Measurements from ENCODE around the gene FBL.
A peak's percentile ranks its signal among the peaks of the same experiment; 100 is the strongest.
"Not testable (repeated sequence)": the region's sequence is repeated elsewhere in the genome, so short reads cannot be mapped to it uniquely, and the experiment has no call there.

The FBL gene

GRCh38 chr19:39824143-39825092 lies 21.8 kb downstream of the FBL start:
- peak; percentile 80 to 85 for DNase-seq (ENCODE audit: low read depth in 2 of 2)

GRCh38 chr19:39823686-39824085 lies 22.5 kb downstream of the FBL start:
- DNase-seq (ENCODE audit: low read depth in 2 of 2) = no peak

DNA sequence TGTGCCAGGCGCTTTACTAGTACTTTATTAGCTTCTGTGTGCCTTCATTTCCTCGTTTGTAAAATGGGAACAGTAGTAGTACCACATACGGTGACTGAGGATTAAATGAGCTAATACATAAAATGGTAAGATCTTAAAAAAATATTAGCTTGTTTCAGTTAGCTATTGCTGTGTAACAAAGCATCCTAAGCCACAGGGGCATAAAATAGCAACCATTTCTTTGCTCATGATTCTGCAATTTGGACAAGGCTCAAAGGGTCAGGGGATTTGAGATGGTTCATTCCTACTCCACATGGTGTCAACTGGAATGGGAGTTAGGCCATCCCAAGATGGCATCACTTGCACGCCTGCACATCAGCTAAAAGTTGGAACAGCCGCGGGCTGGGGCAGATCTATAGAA lies 25.5 kb downstream of the FBL start:
- DNase-seq (ENCODE audit: low read depth in 2 of 2) = no peak

- no peak for DNase-seq (ENCODE audit: low read depth in 2 of 2)
Measured at GRCh38 chr19:39819786-39820185, 26.4 kb downstream of the FBL start.

DNA sequence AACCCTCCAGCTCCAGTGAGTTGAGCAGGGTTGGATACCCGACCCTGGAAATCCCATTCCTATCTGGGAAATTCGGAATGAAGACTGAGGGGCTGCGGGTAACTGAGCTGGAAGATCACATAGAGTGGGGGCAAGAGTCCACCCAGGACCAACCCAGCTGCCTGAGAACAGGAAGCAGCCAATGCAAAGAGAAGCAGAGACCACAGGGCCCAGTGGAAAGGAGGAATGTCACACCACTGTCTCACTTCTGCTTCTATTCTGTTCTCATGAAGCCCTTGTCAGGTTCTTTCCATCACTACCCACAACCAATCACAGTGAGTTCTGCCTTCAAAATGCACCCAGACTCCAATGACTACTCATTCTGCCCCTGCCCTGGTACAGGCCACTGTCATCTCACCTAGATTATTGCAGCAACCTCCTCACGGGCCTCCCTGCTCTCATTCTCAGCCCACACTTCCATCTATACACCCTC lies 27.5 kb downstream of the FBL start:
- no peak for DNase-seq (ENCODE audit: low read depth in 2 of 2)

DNA sequence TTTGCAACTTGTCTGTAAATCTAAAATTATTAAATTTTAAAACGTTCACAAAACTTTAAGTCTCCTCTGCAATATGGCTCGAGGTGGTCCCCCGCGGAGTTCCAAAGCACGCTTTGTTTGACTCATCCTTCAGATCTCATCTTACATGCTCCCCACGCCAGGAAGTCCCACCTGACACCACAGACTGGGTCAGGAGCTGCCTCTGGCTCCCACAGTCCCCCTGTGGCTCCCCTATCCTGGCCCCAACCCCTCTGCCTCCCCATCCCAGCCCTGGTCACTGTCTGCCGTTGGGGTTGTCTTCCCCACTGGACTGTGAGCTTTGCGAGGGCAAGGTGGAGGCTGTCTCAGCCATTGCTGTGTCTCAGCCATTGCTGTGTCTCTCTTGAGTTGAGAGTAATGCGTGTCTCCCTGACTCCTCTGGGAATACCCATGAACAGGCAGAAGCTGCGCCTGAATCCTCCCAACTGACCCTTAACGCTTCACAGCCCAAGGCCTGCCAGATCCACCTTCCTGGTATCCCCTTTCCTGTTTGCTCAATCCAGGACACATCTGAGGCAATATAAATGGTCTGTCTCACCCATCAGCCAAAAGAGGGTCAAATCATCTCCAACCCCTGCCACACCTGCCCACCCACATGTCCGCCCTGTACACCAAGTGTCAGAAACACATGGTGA lies 28.2 kb downstream of the FBL start:
- DNase-seq (ENCODE audit: low read depth in 2 of 2) = no peak

- no peak for DNase-seq (ENCODE audit: low read depth in 2 of 2)
Measured at GRCh38 chr19:39816287-39817048, 29.7 kb downstream of the FBL start.

- no peak for DNase-seq (ENCODE audit: low read depth in 2 of 2)
Measured at GRCh38 chr19:39814595-39814994, 31.6 kb downstream of the FBL start.

DNA sequence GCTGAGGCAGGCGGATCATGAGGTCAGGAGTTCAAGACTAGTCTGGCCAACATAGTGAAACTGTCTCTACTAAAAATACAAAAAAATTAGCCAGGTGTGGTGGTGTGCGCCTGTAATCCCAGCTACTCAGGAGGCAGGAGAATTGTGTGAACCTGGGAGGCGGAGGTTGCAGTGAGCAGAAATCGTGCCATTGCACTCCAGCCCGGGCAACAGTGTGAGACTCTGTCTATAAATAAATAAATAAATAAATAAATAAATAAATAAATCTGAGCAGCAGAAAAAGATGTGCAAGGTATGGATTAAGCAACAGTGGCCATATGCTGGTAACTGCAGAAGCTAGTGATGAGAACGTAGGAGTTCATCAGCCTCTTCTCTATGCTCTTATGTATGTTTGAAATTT lies 32.1 kb downstream of the FBL start:
- DNase-seq (ENCODE audit: low read depth in 2 of 2) = not testable (repeated sequence)

- no peak for DNase-seq (ENCODE audit: low read depth in 2 of 2)
Measured at GRCh38 chr19:39813264-39813993, 32.8 kb downstream of the FBL start.

DNA sequence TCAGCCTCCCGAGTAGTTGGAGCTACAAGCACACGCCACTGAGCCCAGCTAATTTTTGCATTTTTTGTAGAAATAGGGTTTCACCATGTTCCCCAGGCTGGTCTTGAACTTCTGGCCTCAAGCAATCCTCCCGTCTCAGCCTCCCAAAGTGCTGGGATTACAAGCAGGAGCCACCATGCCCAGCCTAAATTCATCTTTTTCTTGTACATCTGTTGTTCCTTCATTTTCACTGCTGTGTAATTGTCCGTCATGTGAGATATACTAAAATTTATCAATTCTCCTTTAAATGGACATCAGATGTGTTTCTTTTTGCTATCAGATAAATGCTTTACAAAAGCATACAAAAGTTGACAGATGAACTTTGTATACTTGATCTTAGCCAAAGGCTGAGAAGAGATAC lies 35.1 kb downstream of the FBL start:
- DNase-seq (ENCODE audit: low read depth in 2 of 2) = no peak

- no peak for DNase-seq (ENCODE audit: low read depth in 2 of 2)
Measured at GRCh38 chr19:39810424-39810823, 35.8 kb downstream of the FBL start.

DNA sequence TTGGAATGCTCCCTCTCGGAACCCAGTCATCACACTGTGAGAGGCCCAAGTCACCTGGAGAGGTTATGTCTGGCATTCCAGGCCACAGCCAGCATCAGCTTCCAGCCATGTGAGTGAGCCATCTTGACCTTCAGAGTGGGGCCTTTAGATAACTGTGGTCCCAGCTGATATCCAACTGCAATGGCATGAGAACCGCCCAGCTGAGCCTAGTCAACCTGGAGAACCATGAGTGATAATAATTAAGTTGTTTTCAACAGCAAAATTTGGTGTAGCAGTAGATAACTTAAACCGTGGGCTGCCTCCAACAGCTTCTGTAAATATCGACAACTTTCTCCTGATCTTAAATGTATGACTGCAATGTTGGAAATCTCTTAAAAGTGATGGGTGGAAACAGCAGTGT lies 36.8 kb downstream of the FBL start:
- DNase-seq (ENCODE audit: low read depth in 2 of 2) = no peak

DNA sequence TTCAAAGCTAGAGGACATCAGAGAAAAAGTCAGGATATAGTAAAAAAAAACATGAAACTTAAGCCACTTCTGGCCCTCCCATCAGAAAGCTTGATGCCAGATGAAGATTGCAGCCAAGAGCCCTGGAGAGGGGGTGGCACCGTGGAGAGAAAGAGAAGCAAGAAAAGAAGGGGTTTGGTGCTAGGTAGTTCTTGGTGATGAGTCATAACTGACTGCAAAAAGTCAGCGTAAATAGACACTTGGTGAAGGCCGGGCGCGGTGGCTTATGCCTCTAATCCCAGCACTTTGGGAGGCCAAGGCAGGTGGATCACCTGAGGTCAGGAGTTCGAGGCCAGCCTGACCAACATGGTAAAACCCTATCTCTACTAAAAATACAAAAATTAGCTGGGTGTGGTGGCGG lies 37.5 kb downstream of the FBL start:
- DNase-seq (ENCODE audit: low read depth in 2 of 2) = not testable (repeated sequence)

GRCh38 chr19:39807846-39808364 lies 38.3 kb downstream of the FBL start:
- no peak for DNase-seq (ENCODE audit: low read depth in 2 of 2)

DNA sequence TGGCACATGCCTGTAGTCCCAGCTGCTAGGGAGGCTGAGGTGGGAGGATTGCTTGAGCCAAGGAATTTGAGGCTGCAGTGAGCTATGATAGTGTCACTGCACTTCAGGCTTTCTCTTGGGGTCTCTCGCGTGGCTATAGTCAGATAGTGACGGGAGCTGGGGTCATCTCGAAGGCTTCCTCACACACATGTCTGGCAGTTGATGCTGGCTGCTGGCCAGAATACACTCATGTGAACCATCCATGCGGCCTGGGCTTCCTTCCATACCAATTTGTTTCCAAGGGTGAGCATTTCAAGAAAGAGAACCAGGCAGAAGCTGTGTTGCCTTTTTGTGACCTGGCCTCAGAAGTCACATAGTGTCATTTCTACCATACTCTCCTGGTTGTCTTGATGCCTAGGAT lies 41.1 kb downstream of the FBL start:
- DNase-seq (ENCODE audit: low read depth in 2 of 2) = no peak

DNA sequence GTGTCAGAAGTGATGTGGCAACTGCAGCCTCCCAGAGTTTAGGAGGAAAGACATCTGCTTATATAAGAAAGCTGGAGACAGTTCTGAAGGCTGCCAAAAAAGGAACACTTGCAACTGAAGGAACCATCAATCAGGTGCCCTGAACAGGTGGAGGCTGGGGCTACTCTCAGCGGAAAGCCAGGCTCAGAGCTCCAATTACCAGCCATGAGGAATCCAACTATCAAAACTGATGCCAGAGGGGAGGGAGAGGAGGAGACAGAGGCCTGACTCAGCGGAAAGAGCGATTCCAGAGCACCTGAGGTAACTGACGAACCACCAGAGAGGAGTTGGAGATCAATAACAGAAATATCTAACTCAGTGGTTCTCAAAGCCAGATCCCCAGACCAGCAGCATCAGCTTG lies 43.2 kb downstream of the FBL start:
- no peak for DNase-seq (ENCODE audit: low read depth in 2 of 2)

GRCh38 chr19:39797083-39797482 lies 49.1 kb downstream of the FBL start:
- no peak for DNase-seq (ENCODE audit: low read depth in 2 of 2)

- DNase-seq (ENCODE audit: low read depth in 2 of 2) = no peak
Measured at GRCh38 chr19:39796000-39796498, 50.1 kb downstream of the FBL start.

DNA sequence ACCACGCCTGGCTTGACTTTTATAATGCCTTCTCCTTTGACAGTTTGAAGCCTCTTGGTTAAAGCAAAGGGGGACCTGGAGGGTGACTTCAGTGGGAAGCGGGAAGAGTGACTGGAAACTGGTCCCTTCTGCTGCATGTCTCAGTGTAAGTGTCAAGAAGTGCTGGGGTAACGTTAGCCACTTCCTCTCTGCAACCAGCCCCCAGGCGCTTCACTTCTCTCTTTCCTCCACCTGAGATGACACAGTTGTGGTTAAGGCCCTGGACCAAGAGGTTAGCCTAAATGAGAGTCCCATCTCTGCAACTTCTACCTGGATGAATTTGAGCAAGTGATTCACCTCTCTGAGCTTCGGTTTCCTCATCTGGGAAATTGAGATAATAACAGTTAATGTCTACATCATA lies 51.2 kb downstream of the FBL start:
- DNase-seq (ENCODE audit: low read depth in 2 of 2) = no peak

DNA sequence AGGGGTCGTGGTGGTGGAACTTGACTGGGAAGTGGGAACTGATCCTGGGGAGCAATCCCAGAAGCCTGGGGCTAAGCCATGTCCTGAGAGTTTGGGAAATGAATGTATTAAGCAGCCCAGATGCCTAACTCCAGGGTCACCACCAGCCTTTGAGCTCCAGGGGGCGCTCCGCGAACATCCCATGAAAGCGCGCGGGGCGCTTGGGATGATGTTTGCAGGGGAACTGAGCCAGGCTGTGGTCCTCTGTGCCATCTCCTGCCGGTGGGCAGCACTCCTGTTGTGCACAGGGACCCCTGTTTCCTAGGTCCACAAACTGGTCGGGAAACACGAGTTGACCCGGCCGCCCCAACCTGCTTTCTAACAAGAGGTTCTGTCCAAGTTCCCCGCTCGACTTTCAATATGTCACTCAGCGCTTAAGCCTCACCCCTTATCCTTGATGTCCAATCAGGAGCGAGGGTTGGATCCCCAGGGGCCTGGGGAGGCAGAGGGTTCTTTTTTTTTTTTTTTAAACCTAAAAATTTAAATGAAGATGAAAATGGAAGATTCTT lies 53.1 kb downstream of the FBL start:
- DNase-seq (ENCODE audit: low read depth in 2 of 2) = peak; percentile 71 to 72
